Astrocyte of the cerebellum (primary cell): ENCODE measurements around the gene MAP3K20.
"Not testable (repeated sequence)": the region's sequence is repeated elsewhere in the genome, so short reads cannot be mapped to it uniquely, and the experiment has no call there.

Experiments used
- DNase-seq: peaks from one replicate; pipeline ENCODE4 v3.0.0-alpha.2; 2011; ENCODE audit warnings: low read depth
- H3K4me3 ChIP-seq: 2 replicates; pipeline ENCODE4 v1.5.1; 2011; ENCODE audit warnings: mild to moderate bottlenecking, low read depth, low read length, moderate library complexity
- in situ Hi-C: cut with HindIII; loops from 2 replicates; pipeline ENCODE4 v1.10.0; 2017; ENCODE audit warnings: low sequenced_read_pairs
- TF ChIP-seq, protein P1 (sequence below): IDR thresholded peaks from 2 replicates; pipeline ENCODE4 v1.5.1; 2012; ENCODE audit warnings: low read length, low read depth, moderate library complexity, mild to moderate bottlenecking; ENCODE audit errors: missing control alignments

MAP3K20 gene

DNA sequence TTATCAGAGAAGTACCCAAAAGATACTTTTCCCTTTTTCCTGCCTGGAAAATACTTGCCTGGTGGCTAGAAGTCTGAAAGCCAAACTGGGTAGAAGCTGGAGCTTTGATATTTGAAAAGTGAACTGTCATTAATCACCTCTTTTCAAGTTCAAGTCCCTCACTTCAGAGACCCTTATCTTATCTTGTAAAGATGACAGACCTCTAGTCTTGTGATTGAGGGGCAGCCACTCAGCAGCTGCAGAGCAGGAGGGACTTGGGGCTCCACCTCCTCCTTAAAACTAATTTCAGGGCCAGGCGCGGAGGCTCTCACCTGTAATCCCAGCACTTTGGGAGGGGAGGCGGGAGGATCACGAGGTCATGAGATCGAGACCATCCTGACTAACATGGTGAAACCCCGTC lies 214.9 kb downstream of the MAP3K20 start:
- TF ChIP-seq, protein P1, sequence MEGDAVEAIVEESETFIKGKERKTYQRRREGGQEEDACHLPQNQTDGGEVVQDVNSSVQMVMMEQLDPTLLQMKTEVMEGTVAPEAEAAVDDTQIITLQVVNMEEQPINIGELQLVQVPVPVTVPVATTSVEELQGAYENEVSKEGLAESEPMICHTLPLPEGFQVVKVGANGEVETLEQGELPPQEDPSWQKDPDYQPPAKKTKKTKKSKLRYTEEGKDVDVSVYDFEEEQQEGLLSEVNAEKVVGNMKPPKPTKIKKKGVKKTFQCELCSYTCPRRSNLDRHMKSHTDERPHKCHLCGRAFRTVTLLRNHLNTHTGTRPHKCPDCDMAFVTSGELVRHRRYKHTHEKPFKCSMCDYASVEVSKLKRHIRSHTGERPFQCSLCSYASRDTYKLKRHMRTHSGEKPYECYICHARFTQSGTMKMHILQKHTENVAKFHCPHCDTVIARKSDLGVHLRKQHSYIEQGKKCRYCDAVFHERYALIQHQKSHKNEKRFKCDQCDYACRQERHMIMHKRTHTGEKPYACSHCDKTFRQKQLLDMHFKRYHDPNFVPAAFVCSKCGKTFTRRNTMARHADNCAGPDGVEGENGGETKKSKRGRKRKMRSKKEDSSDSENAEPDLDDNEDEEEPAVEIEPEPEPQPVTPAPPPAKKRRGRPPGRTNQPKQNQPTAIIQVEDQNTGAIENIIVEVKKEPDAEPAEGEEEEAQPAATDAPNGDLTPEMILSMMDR: no peak
- in situ Hi-C loops: no loop called here
- no peak for DNase-seq
- no peak overlapping the region for H3K4me3 ChIP-seq

DNA sequence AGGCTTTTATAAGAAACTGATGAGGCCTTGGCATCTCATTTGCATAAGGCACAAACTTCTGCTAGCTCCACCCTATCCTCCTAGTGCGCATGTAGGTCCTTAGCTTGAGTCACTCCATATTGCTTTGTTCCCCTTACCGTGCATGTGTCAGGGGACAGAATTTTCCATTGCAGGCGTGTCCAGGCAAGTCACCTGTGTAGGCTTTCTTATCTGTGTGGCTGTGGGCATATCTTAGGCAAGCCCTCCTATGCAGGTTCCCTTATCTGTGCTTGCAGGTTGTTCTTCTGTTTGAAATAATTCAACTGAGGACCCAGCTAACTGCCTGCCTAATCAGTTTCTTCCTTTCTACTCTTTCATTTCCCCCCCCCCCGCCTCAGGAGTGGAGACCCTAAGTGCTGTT lies 215.8 kb downstream of the MAP3K20 start:
- TF ChIP-seq, protein P1: no peak
- in situ Hi-C loops: no loop called here
- no peak overlapping the region for H3K4me3 ChIP-seq
- DNase-seq: no peak

DNA sequence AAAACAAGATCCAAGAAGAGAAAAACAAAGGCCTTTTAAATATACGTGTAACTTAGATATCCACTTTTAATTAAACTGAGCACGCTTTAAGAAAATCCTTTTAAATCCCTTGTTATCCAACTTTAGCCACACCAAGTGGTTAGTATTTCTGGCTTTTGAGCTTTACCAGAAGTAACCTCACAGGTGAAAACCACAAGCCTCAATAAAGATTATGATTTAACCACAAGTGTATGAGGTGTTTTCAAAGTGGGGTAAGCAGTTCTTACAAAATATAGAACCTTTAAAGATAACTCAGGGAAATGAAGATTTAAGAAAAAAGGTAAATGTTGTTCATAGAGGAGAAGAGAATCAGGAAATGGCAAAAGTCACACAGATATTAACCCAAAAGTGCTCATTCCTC lies 220.6 kb downstream of the MAP3K20 start:
- no peak for DNase-seq
- in situ Hi-C loops: no loop called here
- TF ChIP-seq, protein P1: no peak

DNA sequence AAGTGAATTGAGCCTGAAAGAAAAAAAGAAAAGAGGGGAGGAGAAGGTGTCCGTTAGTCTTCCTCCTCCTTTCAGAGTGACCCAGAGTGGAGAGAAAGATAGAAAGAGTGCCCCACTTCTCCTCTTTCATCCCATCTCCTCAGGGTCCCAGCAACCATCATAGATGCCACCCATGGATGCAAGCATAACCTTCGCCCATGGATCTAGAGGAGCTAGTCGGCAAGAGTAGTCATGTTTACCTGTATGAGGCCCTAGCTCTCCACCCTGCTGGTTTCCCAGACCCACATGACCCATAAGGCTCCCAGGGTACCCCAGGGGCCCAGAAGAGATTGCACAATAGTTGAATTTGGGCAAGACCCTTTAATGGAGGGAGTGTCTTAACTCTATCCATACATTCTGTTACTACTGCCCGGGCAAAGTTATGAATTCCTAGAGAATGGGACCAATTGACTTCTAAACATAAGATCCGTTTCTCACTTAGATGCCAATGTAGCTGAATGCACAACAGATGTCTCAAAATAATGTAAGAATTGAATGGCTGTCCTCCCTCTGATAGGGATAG lies 223.0 kb downstream of the MAP3K20 start:
- TF ChIP-seq, protein P1: no peak
- in situ Hi-C loops: no loop called here
- DNase-seq: no peak
- H3K4me3 ChIP-seq: no peak overlapping the region

More for the DNA sequence above, 220.6 kb downstream of the MAP3K20 start:
- no peak overlapping the region for H3K4me3 ChIP-seq

DNA sequence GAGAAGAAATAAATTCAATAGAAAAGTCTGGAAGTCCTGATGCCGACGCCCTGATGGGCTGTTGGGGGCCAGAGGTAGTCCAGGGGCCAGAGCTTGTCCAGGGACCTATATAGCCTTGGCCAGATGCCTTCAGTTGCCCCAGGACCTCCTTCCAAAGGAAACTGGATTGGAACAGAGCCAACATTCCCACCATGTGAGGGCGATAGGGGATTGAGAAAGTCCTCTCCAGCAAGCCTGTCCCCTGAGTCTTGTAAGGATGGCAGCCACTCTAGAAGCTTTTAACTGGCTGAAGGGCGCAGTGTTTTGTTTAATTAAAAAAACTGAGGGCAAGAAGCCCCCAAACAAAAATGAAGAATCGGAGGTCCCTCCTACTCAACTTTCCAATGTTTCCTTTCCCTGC lies 224.1 kb downstream of the MAP3K20 start:
- TF ChIP-seq, protein P1: no peak
- in situ Hi-C loops: no loop called here
- DNase-seq: no peak
- H3K4me3 ChIP-seq: no peak overlapping the region

DNA sequence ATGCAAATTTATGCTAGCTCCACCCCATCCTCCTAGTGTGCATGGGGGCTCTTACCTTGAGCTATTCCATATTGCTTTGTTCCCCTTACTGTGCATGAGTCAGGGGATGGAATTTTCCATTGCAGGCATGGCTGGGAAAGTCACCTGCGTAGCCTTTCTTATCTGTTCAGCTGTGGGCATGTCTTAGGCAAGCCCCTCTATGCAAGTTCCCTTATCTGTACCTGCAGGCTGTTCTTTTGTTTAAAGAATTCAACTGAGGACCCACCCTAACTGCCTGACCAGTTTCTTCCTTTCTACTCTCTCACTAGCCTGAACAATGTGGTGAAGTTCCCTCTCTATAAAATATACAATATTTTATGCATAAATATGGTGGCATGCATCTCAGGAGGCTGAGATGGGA lies 224.8 kb downstream of the MAP3K20 start:
- TF ChIP-seq, protein P1: no peak
- H3K4me3 ChIP-seq: no peak overlapping the region
- no peak for DNase-seq
- in situ Hi-C loops: no loop called here

DNA sequence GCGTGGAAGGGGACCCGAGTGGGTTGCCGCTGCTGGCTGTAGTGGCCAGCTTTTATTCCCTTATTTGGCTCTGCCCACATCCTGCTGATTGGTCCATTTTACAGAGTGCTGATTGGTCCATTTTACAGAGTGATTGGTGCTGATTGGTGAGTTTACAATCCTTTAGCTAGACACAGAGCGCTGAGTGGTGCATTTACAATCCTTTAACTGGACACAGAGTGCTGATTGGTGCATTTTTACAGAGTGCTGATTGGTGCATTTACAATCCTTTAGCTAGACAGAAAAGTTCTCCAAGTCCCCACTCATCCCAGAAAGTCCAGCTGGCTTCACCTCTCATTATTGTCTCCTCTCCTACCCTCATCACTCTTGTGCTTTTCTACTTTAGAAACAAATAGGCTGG lies 225.9 kb downstream of the MAP3K20 start:
- H3K4me3 ChIP-seq, in situ Hi-C loops, DNase-seq: not testable (repeated sequence)
